H1 (cell line): Measurements from ENCODE around the gene BLMH. TPM values are rescaled to one million over a fixed set of nuclear protein-coding genes. Genes with fewer than 3 reads are reported as not detected.

Experiments
- CTCF ChIA-PET: fragments of 300-600 bp; sonication (Branson Sonifier 250); formaldehyde crosslinking; loops from one replicate; lab custom pipeline; 2021; ENCODE audit not compliant: partially characterized antibody; lab: Charles Lee
- POLR2A ChIA-PET: fragments of 300-600 bp; sonication (Branson Sonifier 250); formaldehyde crosslinking; loops from one replicate; lab custom pipeline; 2021; ENCODE audit warnings: inconsistent platforms; ENCODE audit not compliant: partially characterized antibody; lab: Charles Lee
- DNase-seq, 2 experiments: peaks; one replicate each; pipeline versions ENCODE4 v3.0.0 to v3.0.0-alpha.2; 2010 to 2022; ENCODE audit warnings: low spot score in 2 of 2, low read depth in 1 of 2, mixed read lengths in 1 of 2
- FAIRE-seq: peaks from 2 replicates; lab custom pipeline; 2011; peaks lifted over from hg19 to GRCh38; lab: Jason Lieb, UNC
- H2AFZ ChIP-seq: 2 replicates; pipeline ENCODE4 v1.8.1; 2012; ENCODE audit warnings: low read length, inconsistent platforms
- H2AK5ac ChIP-seq: 2 replicates; pipeline ENCODE4 v1.6.1; 2013; ENCODE audit warnings: low read depth, low read length
- H2BK120ac ChIP-seq: replicated peaks from 2 replicates; pipeline ENCODE3; 2013; ENCODE audit warnings: low read depth, low read length, inconsistent platforms
- H2BK12ac ChIP-seq: 2 replicates; pipeline ENCODE4 v1.6.1; 2013; ENCODE audit warnings: low read depth, low read length
- H2BK15ac ChIP-seq: 2 replicates; pipeline ENCODE4 v1.6.1; 2013; ENCODE audit warnings: low read length
- H2BK20ac ChIP-seq: 2 replicates; pipeline ENCODE4 v1.6.1; 2013; ENCODE audit warnings: low read length
- H2BK5ac ChIP-seq: 2 replicates; pipeline ENCODE4 v1.6.1; 2013; ENCODE audit warnings: low read depth, low read length
- H3K14ac ChIP-seq: 2 replicates; pipeline ENCODE4 v1.6.1; 2013; ENCODE audit warnings: inconsistent platforms; ENCODE audit not compliant: insufficient read length
- H3K18ac ChIP-seq: 2 replicates; pipeline ENCODE4 v1.6.1; 2013; ENCODE audit warnings: low read length; ENCODE audit errors: extremely low read depth
- H3K23ac ChIP-seq: 2 replicates; pipeline ENCODE4 v1.6.1; 2013; ENCODE audit warnings: inconsistent platforms; ENCODE audit not compliant: insufficient read length
- H3K23me2 ChIP-seq: 2 replicates; pipeline ENCODE4 v1.6.1; 2013; ENCODE audit warnings: low read depth, low read length
- H3K27ac ChIP-seq: 2 replicates; pipeline ENCODE4 v1.6.1; 2011; ENCODE audit warnings: low read depth, low read length, inconsistent platforms
- H3K27me3 ChIP-seq, 4 experiments: replicated peaks in 1 of 4; 1 replicate in 1 of 4; 2 replicates in 3 of 4; pipeline versions ENCODE4 v1.6.1 to v1.8.1; 2011 to 2013; ENCODE audit warnings: low read length in 3 of 4, mild to moderate bottlenecking in 3 of 4, inconsistent platforms in 2 of 4, mixed read lengths in 2 of 4, moderate library complexity in 1 of 4; ENCODE audit not compliant: control insufficient read depth in 3 of 4, insufficient read depth in 3 of 4; ENCODE audit errors: extremely low read depth in 1 of 4
- H3K36me3 ChIP-seq, 4 experiments: 2 replicates each; pipeline versions ENCODE4 v1.6.1 to v1.8.1; 2011 to 2013; ENCODE audit warnings: mild to moderate bottlenecking in 4 of 4, low read length in 3 of 4, moderate library complexity in 2 of 4, control low read depth in 1 of 4, inconsistent platforms in 1 of 4; ENCODE audit not compliant: insufficient read depth in 4 of 4, control insufficient read depth in 2 of 4
- H3K4ac ChIP-seq: replicated peaks from 2 replicates; pipeline ENCODE3; 2013; ENCODE audit warnings: low read length, low read depth, mixed read lengths, inconsistent platforms; ENCODE audit not compliant: insufficient read length
- H3K4me1 ChIP-seq, 4 experiments: replicated peaks in 1 of 4; 1 replicate in 1 of 4; 2 replicates in 3 of 4; pipeline versions ENCODE4 v1.6.1 to v1.8.1; 2011 to 2013; ENCODE audit warnings: low read length in 3 of 4, inconsistent platforms in 2 of 4, mixed read lengths in 1 of 4; ENCODE audit not compliant: insufficient read depth in 4 of 4, control insufficient read depth in 3 of 4
- H3K4me2 ChIP-seq, 2 experiments: 2 replicates each; pipeline versions ENCODE4 v1.6.1 to v1.8.1; 2011 to 2013; ENCODE audit warnings: low read depth in 2 of 2, low read length in 2 of 2, control low read depth in 1 of 2, inconsistent platforms in 1 of 2, mild to moderate bottlenecking in 1 of 2; ENCODE audit not compliant: insufficient read depth in 1 of 2
- H3K4me3 ChIP-seq, 4 experiments: fragments of 200-600, 300-600 bp in 1 of 4; sonication (generic), shearing (Covaris generic), sonication (Bioruptor Twin) in 1 of 4; 2 replicates each; pipeline versions ENCODE4 v1.5.1 to v1.8.1; 2011 to 2016; ENCODE audit warnings: low read length in 4 of 4, low read depth in 3 of 4, control low read depth in 2 of 4, inconsistent platforms in 2 of 4, mild to moderate bottlenecking in 2 of 4, mixed read lengths in 1 of 4, moderate library complexity in 1 of 4; ENCODE audit not compliant: insufficient read depth in 2 of 4; ENCODE audit errors: extremely low read depth in 1 of 4
- H3K56ac ChIP-seq: replicated peaks from 2 replicates; pipeline ENCODE3; 2013; ENCODE audit warnings: low read depth, mild to moderate bottlenecking, mixed read lengths, low read length, inconsistent platforms; ENCODE audit not compliant: insufficient read length
- H3K79me1 ChIP-seq: 2 replicates; pipeline ENCODE4 v1.6.1; 2013; ENCODE audit warnings: low read depth, low read length, control low read depth
- H3K79me2 ChIP-seq, 2 experiments: 2 replicates each; pipeline versions ENCODE4 v1.6.1 to v1.8.1; 2012 to 2013; ENCODE audit warnings: low read length in 2 of 2, mild to moderate bottlenecking in 2 of 2, inconsistent platforms in 1 of 2; ENCODE audit not compliant: insufficient read depth in 2 of 2, control insufficient read depth in 1 of 2
- H3K9ac ChIP-seq, 4 experiments: replicated peaks in 1 of 4; 1 replicate in 1 of 4; 2 replicates in 3 of 4; pipeline versions ENCODE4 v1.6.1 to v1.8.1; 2011 to 2013; ENCODE audit warnings: low read depth in 3 of 4, low read length in 3 of 4, control low read depth in 2 of 4, mild to moderate bottlenecking in 2 of 4, moderate library complexity in 2 of 4, inconsistent platforms in 1 of 4; ENCODE audit errors: extremely low read depth in 1 of 4
- H3K9me3 ChIP-seq, 2 experiments: 2 replicates each; pipeline versions ENCODE4 v1.6.1 to v1.8.1; 2012 to 2013; ENCODE audit warnings: mild to moderate bottlenecking in 2 of 2, moderate library complexity in 2 of 2, control low read depth in 1 of 2, inconsistent platforms in 1 of 2, low read depth in 1 of 2, low read length in 1 of 2, mixed read lengths in 1 of 2; ENCODE audit not compliant: insufficient read depth in 2 of 2
- H4K20me1 ChIP-seq, 2 experiments: replicated peaks in 1 of 2; 2 replicates each; pipeline versions ENCODE3 to v1.8.1; 2011 to 2013; ENCODE audit warnings: inconsistent platforms in 2 of 2, low read length in 2 of 2, mild to moderate bottlenecking in 1 of 2; ENCODE audit not compliant: insufficient read depth in 2 of 2, control insufficient read depth in 1 of 2
- H4K5ac ChIP-seq: 2 replicates; pipeline ENCODE4 v1.6.1; 2013; ENCODE audit warnings: low read length, low read depth, mixed read lengths, inconsistent platforms; ENCODE audit not compliant: insufficient read length
- H4K8ac ChIP-seq: 2 replicates; pipeline ENCODE4 v1.8.0; 2013; ENCODE audit warnings: mild to moderate bottlenecking, moderate library complexity, low read length, inconsistent platforms; ENCODE audit not compliant: insufficient read depth; ENCODE audit errors: extremely low read depth
- H4K91ac ChIP-seq: replicated peaks from 2 replicates; pipeline ENCODE3; 2013; ENCODE audit warnings: low read length, mixed read lengths, inconsistent platforms; ENCODE audit not compliant: insufficient read length
- CBX5 ChIP-seq: fragments of 300-800, 300-1000 bp; sonication (generic); IDR thresholded peaks from 2 replicates; pipeline ENCODE4 v1.7.1; 2016; ENCODE audit warnings: antibody characterized with exemption, low read length, low read depth
- CHD2 ChIP-seq: IDR thresholded peaks from 2 replicates; pipeline ENCODE4 v1.6.1; 2012; ENCODE audit warnings: low read length, improper control_type of control experiment
- EGR1 ChIP-seq: IDR thresholded peaks from 2 replicates; pipeline ENCODE4 v1.6.1; 2011; ENCODE audit warnings: low read depth, low read length, borderline replicate concordance
- EZH2 ChIP-seq: fragments of 200-600 bp; sonication (generic); IDR thresholded peaks from 2 replicates; pipeline ENCODE4 v1.7.1; 2012; ENCODE audit warnings: low read depth, mild to moderate bottlenecking, moderate library complexity, low read length, inconsistent platforms; ENCODE audit not compliant: severe bottlenecking
- RAD21 ChIP-seq, 2 experiments: IDR thresholded peaks in 1 of 2; conservative IDR thresholded peaks in 1 of 2; 2 replicates each; pipeline ENCODE4 v1.6.1; 2011; ENCODE audit warnings: low read depth in 2 of 2, low read length in 2 of 2, improper control_type of control experiment in 1 of 2, inconsistent platforms in 1 of 2, mild to moderate bottlenecking in 1 of 2, moderate library complexity in 1 of 2
- SIX5 ChIP-seq: IDR thresholded peaks from 2 replicates; pipeline ENCODE4 v1.6.1; 2011; ENCODE audit warnings: mild to moderate bottlenecking, low read depth, low read length
- SP1 ChIP-seq: IDR thresholded peaks from 2 replicates; pipeline ENCODE4 v1.6.1; 2011; ENCODE audit warnings: low read depth, low read length
- TCF12 ChIP-seq: IDR thresholded peaks from 2 replicates; pipeline ENCODE4 v1.6.1; 2011; ENCODE audit warnings: low read depth, mild to moderate bottlenecking, low read length
- TEAD4 ChIP-seq: IDR thresholded peaks from 2 replicates; pipeline ENCODE4 v1.6.1; 2012; ENCODE audit warnings: low read depth, low read length, inconsistent platforms, mixed read lengths
- WGBS, 2 experiments: shearing (Covaris generic) in 1 of 2; methylation state at CpG; one replicate each; pipeline versions ENCODE4 v1.1.6 to v1.1.7; 2013 to 2015; ENCODE audit warnings: low lambda C conversion rate in 2 of 2, mixed read lengths in 2 of 2, inconsistent platforms in 1 of 2, low coverage in 1 of 2, missing lambda C conversion rate in 1 of 2; ENCODE audit not compliant: insufficient replicate concordance in 2 of 2, insufficient coverage in 1 of 2, insufficient read length in 1 of 2; ENCODE audit errors: extremely low coverage in 1 of 2, missing lambda C conversion rate in 1 of 2; 5-methylcytosine and 5-hydroxymethylcytosine counted together
- polyA plus RNA-seq, 7 experiments: library from polyadenylated mRNA; depleted of rRNA in 3 of 7; stranded (reverse) in 5 of 7; unstranded in 2 of 7; fragments of >200 nt in 5 of 7; fragments of 200-250 nt in 2 of 7; gene quantifications; 1 replicate in 5 of 7; 2 replicates in 1 of 7; 4 replicates in 1 of 7; pipeline versions ENCODE4 v1.2.1 to v1.2.3, GENCODE V29; 2011 to 2013; ENCODE audit warnings: missing spikeins in 2 of 7, mixed read lengths in 2 of 7
- total RNA-seq: library from RNA; stranded (reverse); fragmentation: NEBNext Ultra II Directional; extraction: Animal tissue kit (Norgen Biotek cat#: 25700); gene quantifications from 2 replicates; pipeline ENCODE4 v1.2.1, GENCODE V29; 2021

The BLMH gene
- total and polyA plus RNA-seq, 2 of the 8 experiments (the other 6 are each of a cell fraction or from before 2014, with no cell fraction given): 18.2 to 74.3 TPM

DNA sequence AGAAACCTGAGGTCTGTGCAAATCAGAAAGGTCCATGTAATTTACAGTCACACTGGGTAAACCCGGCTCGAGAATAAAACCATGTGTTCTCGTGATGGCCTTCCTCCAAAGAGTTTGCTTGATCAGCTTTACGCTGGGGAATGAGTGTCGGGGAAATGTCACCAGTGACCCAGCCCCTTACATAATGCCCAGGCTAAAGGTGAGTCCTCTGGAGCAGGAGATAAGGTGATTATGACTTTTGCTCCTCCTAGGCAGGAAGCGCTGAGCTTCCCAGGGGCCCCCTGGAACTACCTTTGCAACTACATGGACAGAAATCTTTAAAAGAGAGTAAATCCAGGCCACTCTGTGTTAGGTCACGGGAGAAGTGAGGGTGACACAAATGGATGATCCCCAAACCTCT lies 71.9 kb downstream of the BLMH start:
- Histone ChIP-seq H3K23me2 (no peaks in the 10 kb centered on the region), H3K14ac (no peak overlapping the region), H2BK15ac (no peak overlapping the region), H3K18ac (no peak overlapping the region), H3K27me3 (no peaks in the 10 kb centered on the region)
- no peak for FAIRE-seq
- no peak for TF ChIP-seq SP1
- no peak for TF ChIP-seq TEAD4
- no peak for TF ChIP-seq SIX5
- no peak for TF ChIP-seq CBX5
- TF ChIP-seq CHD2: no peak
- TF ChIP-seq EZH2: no peak
- no peak for TF ChIP-seq EGR1
- TF ChIP-seq TCF12: no peak
- TF ChIP-seq RAD21 (IDR thresholded peaks at IDR 0.05 in 1 of 2, conservative IDR thresholded peaks at IDR 0.05 in 1 of 2; ENCODE audit: low read depth in 2 of 2, low read length in 2 of 2): no peak
- TF ChIP-seq, all 59 proteins: peak for 0
- H4K5ac ChIP-seq: no peak overlapping the region
- no peak overlapping the region for H2BK120ac ChIP-seq
- no peak overlapping the region for H3K56ac ChIP-seq
- no peaks in the 10 kb centered on the region; the same call in 1 of the 2 replicates for H3K79me1 ChIP-seq
- CTCF ChIA-PET: interaction anchor here (0.7 to 2.8 kb wide), 4 partner anchors 10 to 93 kb away, joined by 3 to 11 read pairs (median 4); partner anchors contain the start of gene SLC6A4
- H2AK5ac ChIP-seq: no peak overlapping the region
- POLR2A ChIA-PET: interaction anchor here (0.5 to 1.1 kb wide), 3 partner anchors 18 to 140 kb away, joined by 3 read pairs; no protein-coding TSS in a partner anchor
- no peak overlapping the region for H4K8ac ChIP-seq
- no peak overlapping the region for H4K91ac ChIP-seq
- no peak overlapping the region for H2AFZ ChIP-seq
- no peaks in the 10 kb centered on the region for H3K36me3 ChIP-seq
- H3K27ac ChIP-seq: no peak overlapping the region
- no peak overlapping the region for H3K9ac ChIP-seq
- no peak overlapping the region for H3K4me2 ChIP-seq
- H3K4ac ChIP-seq: no peak overlapping the region
- no peak for DNase-seq
- no peak overlapping the region for H2BK5ac ChIP-seq
- no peaks in the 10 kb centered on the region for H3K79me2 ChIP-seq
- H2BK20ac ChIP-seq: no peak overlapping the region
- H3K4me1 ChIP-seq: no peaks in the 10 kb centered on the region; a peak in 2 of 7 replicates
- WGBS, 2 experiments: 82% methylated on average over 7 of the region's 7 CpGs; no CpG with 5 or more reads in 1 of the 2 experiments
- H3K23ac ChIP-seq: no peak overlapping the region
- no peaks in the 10 kb centered on the region for H3K9me3 ChIP-seq
- no peaks in the 10 kb centered on the region for H4K20me1 ChIP-seq
- H3K4me3 ChIP-seq: no peak overlapping the region
- H2BK12ac ChIP-seq: no peak overlapping the region
